GM12878 (cell line): ENCODE measurements around the gene INHBB. TPM values are rescaled to one million over a fixed set of nuclear protein-coding genes. Genes with fewer than 3 reads are reported as not detected.

Experiments
- ATAC-seq: fragments of 200-7000 bp; cut with Tn5 transposase; 3 replicates; pipeline ENCODE4 v1.9.1; 2020; ENCODE audit warnings: mild to moderate bottlenecking, moderate library complexity
- BruUV-seq: library from RNA; stranded (reverse); fragments of 400-500 nt; replicated peaks from 2 replicates; lab custom pipeline; 2021; lab: Mats Ljungman, UMichigan
- CTCF ChIA-PET: fragments of 300-600 bp; sonication (Branson Sonifier 250); formaldehyde crosslinking; extraction: SDS; loops from one replicate; lab custom pipeline; 2021; ENCODE audit warnings: inconsistent platforms; lab: Yijun Ruan, JAX
- POLR2A ChIA-PET: fragments of 350-600 bp; formaldehyde crosslinking; extraction: SDS; loops from one replicate; lab custom pipeline; 2021; ENCODE audit warnings: inconsistent platforms; lab: Charles Lee
- RAD21 ChIA-PET: fragments of 300-600 bp; sonication (Branson Sonifier 250); formaldehyde crosslinking; loops from one replicate; lab custom pipeline; 2023; ENCODE audit warnings: antibody characterized with exemption; ENCODE audit not compliant: unreplicated experiment; lab: Charles Lee
- SMC1A ChIA-PET: fragments of 300-600 bp; sonication (Branson Sonifier 250); formaldehyde crosslinking; loops from one replicate; lab custom pipeline; 2023; ENCODE audit not compliant: unreplicated experiment, uncharacterized antibody; lab: Charles Lee
- DNase-seq: peaks from one replicate; pipeline ENCODE4 v3.0.0-alpha.2; 2011; ENCODE audit warnings: low read depth, low spot score
- FAIRE-seq: peaks from 3 replicates; lab custom pipeline; 2011; peaks lifted over from hg19 to GRCh38; lab: Jason Lieb, UNC
- H2AFZ ChIP-seq: 2 replicates; pipeline ENCODE4 v1.6.0; 2011; ENCODE audit warnings: low read depth, low read length, control low read depth; ENCODE audit not compliant: control insufficient read depth
- H3K27ac ChIP-seq: 2 replicates; pipeline ENCODE4 v1.5.1; 2011; ENCODE audit warnings: control low read depth; ENCODE audit not compliant: control insufficient read depth, insufficient read depth
- H3K27me3 ChIP-seq, 2 experiments: replicated peaks in 1 of 2; 2 replicates each; pipeline versions ENCODE4 v1.6.0 to v1.6.1; 2011; ENCODE audit warnings: low read length in 1 of 2; ENCODE audit not compliant: control insufficient read depth in 2 of 2, insufficient read depth in 2 of 2
- H3K36me3 ChIP-seq, 2 experiments: 2 replicates each; pipeline ENCODE4 v1.5.1; 2011; ENCODE audit warnings: low read length in 1 of 2; ENCODE audit not compliant: control insufficient read depth in 2 of 2, insufficient read depth in 2 of 2
- H3K4me1 ChIP-seq: 2 replicates; pipeline ENCODE4 v1.6.1; 2011; ENCODE audit warnings: mild to moderate bottlenecking, low read length, moderate library complexity, mixed read lengths; ENCODE audit not compliant: control insufficient read depth, insufficient read depth
- H3K4me2 ChIP-seq: 2 replicates; pipeline ENCODE4 v1.6.0; 2011; ENCODE audit warnings: control low read depth; ENCODE audit not compliant: control insufficient read depth, insufficient read depth
- H3K4me3 ChIP-seq: fragments of 200-600 bp; sonication (generic); 2 replicates; pipeline ENCODE4 v1.5.1; 2016
- H3K79me2 ChIP-seq: 2 replicates; pipeline ENCODE4 v1.6.0; 2011; ENCODE audit warnings: low read length; ENCODE audit not compliant: control insufficient read depth, insufficient read depth
- H3K9ac ChIP-seq: 2 replicates; pipeline ENCODE4 v1.8.0; 2011; ENCODE audit warnings: low read length, control low read depth, mixed read lengths; ENCODE audit not compliant: control insufficient read depth, insufficient read depth
- H3K9me3 ChIP-seq: replicated peaks from 3 replicates; pipeline ENCODE4 v1.5.1; 2011; ENCODE audit warnings: mild to moderate bottlenecking, low read length; ENCODE audit not compliant: control insufficient read depth, insufficient read depth
- H4K20me1 ChIP-seq: 2 replicates; pipeline ENCODE4 v1.6.0; 2011; ENCODE audit not compliant: control insufficient read depth, insufficient read depth
- CREM ChIP-seq: IDR thresholded peaks from 2 replicates; pipeline ENCODE4 v1.6.1; 2014; ENCODE audit warnings: antibody characterized with exemption, low read depth
- ESRRA ChIP-seq: IDR thresholded peaks from 2 replicates; pipeline ENCODE4 v1.6.1; 2012; ENCODE audit warnings: mild to moderate bottlenecking, low read length, improper control_type of control experiment
- JUND ChIP-seq: IDR thresholded peaks from 2 replicates; pipeline ENCODE4 v1.6.1; 2012; ENCODE audit warnings: low read depth, mild to moderate bottlenecking, low read length, improper control_type of control experiment, moderate library complexity
- MAX ChIP-seq: IDR thresholded peaks from 2 replicates; pipeline ENCODE4 v1.6.1; 2012; ENCODE audit warnings: low read depth, low read length, improper control_type of control experiment
- MYB ChIP-seq: fragments of 150-350 bp; IDR thresholded peaks from 2 replicates; pipeline ENCODE4 v1.6.1; 2014; ENCODE audit warnings: mild to moderate bottlenecking, low read depth, low read length, borderline replicate concordance
- PAX8 ChIP-seq: fragments of 450-650 bp; IDR thresholded peaks from 2 replicates; pipeline ENCODE4 v1.6.1; 2017; ENCODE audit warnings: mild to moderate bottlenecking, moderate library complexity
- SREBF2 ChIP-seq: IDR thresholded peaks from 2 replicates; pipeline ENCODE4 v1.6.1; 2012; ENCODE audit warnings: mild to moderate bottlenecking, low read length
- STAT3 ChIP-seq: IDR thresholded peaks from 2 replicates; pipeline ENCODE4 v1.6.1; 2011; ENCODE audit warnings: low read depth, low read length, improper control_type of control experiment
- ZBTB40 ChIP-seq: fragments of 450-650 bp; IDR thresholded peaks from 2 replicates; pipeline ENCODE4 v1.6.1; 2016; ENCODE audit warnings: mild to moderate bottlenecking, moderate library complexity, borderline replicate concordance
- ZNF207 ChIP-seq: fragments of 450-650 bp; IDR thresholded peaks from 2 replicates; pipeline ENCODE4 v1.6.1; 2014; ENCODE audit warnings: antibody characterized with exemption, mild to moderate bottlenecking, borderline replicate concordance
- ZSCAN29 ChIP-seq: fragments of 450-650 bp; IDR thresholded peaks from 2 replicates; pipeline ENCODE4 v1.6.1; 2017; ENCODE audit warnings: mild to moderate bottlenecking, moderate library complexity
- WGBS: methylation state at CpG from one replicate; pipeline ENCODE4 v1.1.6; 2016; ENCODE audit warnings: low lambda C conversion rate; ENCODE audit not compliant: insufficient replicate concordance, insufficient coverage; ENCODE audit errors: missing lambda C conversion rate; 5-methylcytosine and 5-hydroxymethylcytosine counted together
- in situ Hi-C: fragments of 300-500 bp; cut with MboI; formaldehyde crosslinking; loops from 9 replicates; pipeline ENCODE4 v1.14.3; 2018; ENCODE audit warnings: mixed read lengths
- intact Hi-C: fragments of 100-400 bp; cut with micrococcal nuclease; formaldehyde crosslinking; loops from one replicate; pipeline ENCODE4 v1.14.2; 2022; ENCODE audit not compliant: unreplicated experiment
- polyA plus RNA-seq, 11 experiments: library from polyadenylated mRNA; depleted of rRNA in 4 of 11; unstranded in 6 of 11; stranded (reverse) in 5 of 11; fragments of >200 nt; fragmentation: Nextera tagmentation in 4 of 11; fragmentation: Illumina TruSeq in 1 of 11; extraction: Ambion mirVana in 4 of 11; extraction: Trizol in 1 of 11; gene quantifications; 1 replicate in 1 of 11; 2 replicates in 10 of 11; pipeline versions ENCODE4 v1.2.1 to v1.2.3, GENCODE V29; 2011 to 2016; ENCODE audit warnings: inconsistent platforms in 2 of 11, missing spikeins in 2 of 11, low read depth in 1 of 11
- total RNA-seq, 4 experiments: library from RNA; depleted of rRNA in 3 of 4; stranded (reverse); fragments of >200 nt in 3 of 4; fragmentation: Illumina TruSeq in 1 of 4; extraction: Trizol in 1 of 4; gene quantifications; 2 replicates each; pipeline versions ENCODE4 v1.2.1 to v1.2.3, GENCODE V29; 2013 to 2021

INHBB gene
- total and polyA plus RNA-seq, 10 of the 15 experiments (the other 5 are each of a cell fraction or from before 2014, with no cell fraction given), result 0.05 TPM; not detected in 9

GRCh38 chr2:120376101-120376500 lies 30.2 kb downstream of the INHBB start:
- Histone ChIP-seq H3K9ac (no peak overlapping the region), H3K27ac (no peak overlapping the region), H3K79me2 (no peaks in the 10 kb centered on the region), H3K4me2 (no peak overlapping the region), H4K20me1 (no peaks in the 10 kb centered on the region), H3K27me3 (peaks cover 0 to 1% of the 10 kb centered on the region in 2 experiments; a peak in 2 of 4 replicates), H3K4me3 (no peak overlapping the region), H3K4me1 (no peaks in the 10 kb centered on the region), H2AFZ (no peak overlapping the region), H3K36me3 (no peaks in the 10 kb centered on the region), H3K9me3 (no peaks in the 10 kb centered on the region)
- no peak for FAIRE-seq
- ChIA-PET SMC1A (no interaction called here), POLR2A (no interaction called here), CTCF (no interaction called here), RAD21 (no interaction called here)
- intact Hi-C loops (no loop called here), in situ Hi-C loops (no loop called here)
- no peak for TF ChIP-seq ESRRA
- no peak for TF ChIP-seq ZSCAN29
- TF ChIP-seq MYB, result no peak
- no peak for ATAC-seq
- WGBS, result 29% methylated on average over 12 of the region's 12 CpGs
- no TSS peak for BruUV-seq
- DNase-seq, result no peak

- Histone ChIP-seq H3K4me2 (no peak overlapping the region), H4K20me1 (no peaks in the 10 kb centered on the region), H3K4me1 (no peaks in the 10 kb centered on the region), H3K27ac (no peak overlapping the region), H3K79me2 (no peaks in the 10 kb centered on the region), H2AFZ (no peak overlapping the region), H3K27me3 (peaks cover 0 to 1% of the 10 kb centered on the region in 2 experiments; a peak in 2 of 4 replicates), H3K36me3 (no peaks in the 10 kb centered on the region), H3K4me3 (no peak overlapping the region), H3K9me3 (no peaks in the 10 kb centered on the region), H3K9ac (no peak overlapping the region)
- no peak for ATAC-seq
- SMC1A ChIA-PET, result no interaction called here
- RAD21 ChIA-PET, result interaction anchor here (0.7 kb wide), 1 partner anchor 73 kb away, joined by 3 read pairs; no protein-coding TSS in a partner anchor
- CTCF ChIA-PET, result no interaction called here
- WGBS, result 15% methylated on average over 15 of the region's 19 CpGs
- intact Hi-C loops (no loop called here), in situ Hi-C loops (no loop called here)
- no peak for FAIRE-seq
- no TSS peak for BruUV-seq
- no peak for DNase-seq
- POLR2A ChIA-PET, result no interaction called here
- TF ChIP-seq STAT3 (no peak), JUND (no peak), CREM (no peak), PAX8 (no peak), SREBF2 (no peak), MAX (no peak), ZNF207 (no peak), ZBTB40 (no peak)
Measured at GRCh38 chr2:120376679-120377640, 31.0 kb downstream of the INHBB start.
